HL-60 (cell line): ENCODE data around the gene SUFU.

ENCODE experiments used
- DNase-seq, 2 experiments: peaks; one replicate each; pipeline ENCODE4 v3.0.0-alpha.2; 2010 to 2020; ENCODE audit warnings: low read depth in 1 of 2, low spot score in 1 of 2
- H3K27ac ChIP-seq: fragments of 250-450 bp; sonication (Bioruptor Pico); replicated peaks from 2 replicates; pipeline ENCODE4 v1.5.1; 2020; ENCODE audit warnings: mild to moderate bottlenecking, moderate library complexity
- H3K27me3 ChIP-seq: fragments of 250-450 bp; sonication (Bioruptor Pico); 2 replicates; pipeline ENCODE4 v1.5.1; 2021; ENCODE audit warnings: mild to moderate bottlenecking, moderate library complexity; ENCODE audit not compliant: insufficient read depth, poor library complexity, severe bottlenecking
- H3K4me3 ChIP-seq: replicated peaks from 2 replicates; pipeline ENCODE4 v1.5.1; 2011; ENCODE audit warnings: mild to moderate bottlenecking, control low read depth, low read length; ENCODE audit not compliant: insufficient read depth
- CTCF ChIP-seq: IDR thresholded peaks from one replicate; pipeline ENCODE4 v1.5.1; 2011; ENCODE audit warnings: low read length, control low read depth, inconsistent platforms; ENCODE audit not compliant: insufficient read depth
- GABPA ChIP-seq: IDR thresholded peaks from 2 replicates; pipeline ENCODE4 v1.6.1; 2012; ENCODE audit warnings: low read depth
- POLR2AphosphoS5 ChIP-seq: IDR thresholded peaks from 2 replicates; pipeline ENCODE4 v1.6.1; 2012; ENCODE audit warnings: low read depth
- SPI1 ChIP-seq: IDR thresholded peaks from 2 replicates; pipeline ENCODE4 v1.6.1; 2012; ENCODE audit warnings: low read depth, mild to moderate bottlenecking, borderline replicate concordance
- TF ChIP-seq, protein P1 (sequence below): IDR thresholded peaks from 2 replicates; pipeline ENCODE4 v1.6.1; 2012; ENCODE audit warnings: low read depth; ENCODE audit not compliant: insufficient replicate concordance

Gene SUFU

DNA sequence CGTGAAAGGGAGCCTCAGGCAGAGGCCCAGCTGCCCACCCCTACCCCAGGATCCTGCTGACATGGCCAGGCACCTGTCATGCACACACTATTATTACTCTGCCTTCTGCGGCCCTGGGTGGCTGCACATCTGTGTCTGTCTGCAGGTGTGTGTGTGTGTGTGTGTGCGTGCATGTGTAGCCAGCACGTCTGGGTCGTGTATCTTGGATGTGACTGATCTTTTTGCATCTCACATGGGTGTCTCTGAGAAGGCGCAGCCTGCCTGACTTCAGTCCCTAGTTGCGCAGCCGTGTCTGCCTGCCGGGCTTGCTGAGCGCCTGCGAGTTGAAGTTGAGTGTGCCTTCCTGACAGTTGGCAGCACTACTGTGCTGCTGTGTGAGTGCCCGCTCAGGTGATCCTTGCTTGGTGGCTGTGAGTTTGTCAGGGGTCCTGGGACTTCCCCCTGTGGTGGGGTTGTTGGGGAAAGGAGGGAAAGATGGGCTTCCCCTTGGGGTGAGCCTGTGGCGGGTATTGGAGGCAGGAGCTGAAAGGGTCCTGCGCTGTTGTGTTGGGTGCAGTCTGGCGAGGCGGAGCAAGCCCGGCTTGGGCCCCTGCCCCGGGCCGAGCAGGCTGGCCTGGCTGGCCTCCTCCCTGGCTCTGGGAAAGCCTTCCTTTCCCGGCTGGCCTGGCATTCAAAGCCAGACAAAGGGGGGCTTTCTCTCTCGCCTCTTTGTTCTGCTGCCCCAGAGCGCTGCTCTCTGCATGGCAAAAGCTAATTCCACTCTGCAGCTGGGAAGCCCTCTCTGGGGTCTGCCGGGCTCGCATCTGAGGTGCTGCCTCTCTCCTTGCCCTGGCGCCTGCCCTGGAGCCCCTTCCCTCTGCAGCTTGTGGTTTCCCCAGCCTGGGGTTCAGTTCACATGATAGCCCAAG lies 145.4 kb downstream of the SUFU start:
- no peak overlapping the region for H3K4me3 ChIP-seq
- DNase-seq: no peak
- H3K27ac ChIP-seq: no peak overlapping the region
- no peaks in the 10 kb centered on the region for H3K27me3 ChIP-seq
- TF ChIP-seq CTCF (no peak), GABPA (no peak), SPI1 (no peak), POLR2AphosphoS5 (no peak)
- TF ChIP-seq, protein P1, sequence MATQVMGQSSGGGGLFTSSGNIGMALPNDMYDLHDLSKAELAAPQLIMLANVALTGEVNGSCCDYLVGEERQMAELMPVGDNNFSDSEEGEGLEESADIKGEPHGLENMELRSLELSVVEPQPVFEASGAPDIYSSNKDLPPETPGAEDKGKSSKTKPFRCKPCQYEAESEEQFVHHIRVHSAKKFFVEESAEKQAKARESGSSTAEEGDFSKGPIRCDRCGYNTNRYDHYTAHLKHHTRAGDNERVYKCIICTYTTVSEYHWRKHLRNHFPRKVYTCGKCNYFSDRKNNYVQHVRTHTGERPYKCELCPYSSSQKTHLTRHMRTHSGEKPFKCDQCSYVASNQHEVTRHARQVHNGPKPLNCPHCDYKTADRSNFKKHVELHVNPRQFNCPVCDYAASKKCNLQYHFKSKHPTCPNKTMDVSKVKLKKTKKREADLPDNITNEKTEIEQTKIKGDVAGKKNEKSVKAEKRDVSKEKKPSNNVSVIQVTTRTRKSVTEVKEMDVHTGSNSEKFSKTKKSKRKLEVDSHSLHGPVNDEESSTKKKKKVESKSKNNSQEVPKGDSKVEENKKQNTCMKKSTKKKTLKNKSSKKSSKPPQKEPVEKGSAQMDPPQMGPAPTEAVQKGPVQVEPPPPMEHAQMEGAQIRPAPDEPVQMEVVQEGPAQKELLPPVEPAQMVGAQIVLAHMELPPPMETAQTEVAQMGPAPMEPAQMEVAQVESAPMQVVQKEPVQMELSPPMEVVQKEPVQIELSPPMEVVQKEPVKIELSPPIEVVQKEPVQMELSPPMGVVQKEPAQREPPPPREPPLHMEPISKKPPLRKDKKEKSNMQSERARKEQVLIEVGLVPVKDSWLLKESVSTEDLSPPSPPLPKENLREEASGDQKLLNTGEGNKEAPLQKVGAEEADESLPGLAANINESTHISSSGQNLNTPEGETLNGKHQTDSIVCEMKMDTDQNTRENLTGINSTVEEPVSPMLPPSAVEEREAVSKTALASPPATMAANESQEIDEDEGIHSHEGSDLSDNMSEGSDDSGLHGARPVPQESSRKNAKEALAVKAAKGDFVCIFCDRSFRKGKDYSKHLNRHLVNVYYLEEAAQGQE: no peak

DNA sequence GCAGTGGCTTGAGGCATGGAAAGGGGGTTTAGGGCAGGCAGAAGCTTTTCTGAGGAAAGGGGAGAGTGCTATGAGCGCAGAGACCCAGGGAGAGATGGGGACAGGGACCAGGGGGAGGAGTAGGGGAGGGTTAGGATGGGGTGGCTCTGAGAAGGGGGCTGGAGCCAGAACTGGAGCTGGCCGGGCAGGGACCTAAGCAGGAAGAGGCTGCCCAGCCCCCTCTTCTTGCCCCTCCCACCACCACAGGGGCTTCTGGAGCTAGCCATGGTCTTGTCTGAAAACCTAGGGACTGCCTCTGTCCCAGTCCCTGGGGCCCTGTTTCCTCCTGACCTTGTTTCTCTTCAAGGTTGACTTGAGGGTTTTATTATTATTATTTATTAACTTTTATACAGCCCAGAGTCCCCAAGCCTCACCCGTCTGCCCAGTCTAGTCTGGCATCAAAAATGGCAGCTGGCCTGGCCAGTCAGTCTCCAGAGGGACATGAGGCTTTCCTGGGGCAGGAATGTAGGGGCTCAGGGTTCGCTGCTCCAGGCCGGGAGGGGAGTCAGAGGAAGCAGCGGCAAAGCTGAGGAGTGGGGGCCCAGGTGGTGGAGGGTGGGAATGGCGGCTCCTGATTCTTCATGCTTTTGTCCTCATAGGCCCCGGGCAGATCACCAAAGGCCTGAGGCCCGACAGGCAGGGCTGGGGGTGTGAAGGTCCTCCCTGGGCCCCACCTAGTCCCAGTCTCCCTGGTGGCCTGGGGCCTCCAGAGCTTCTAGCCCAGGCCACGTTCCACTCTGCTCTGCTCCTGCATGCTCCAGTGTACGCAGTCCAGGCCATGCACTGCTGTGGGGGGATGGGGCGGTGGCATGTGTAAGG lies 146.3 kb downstream of the SUFU start:
- DNase-seq: no peak
- TF ChIP-seq SPI1 (no peak), GABPA (no peak)
- H3K4me3 ChIP-seq: no peak overlapping the region
- no peaks in the 10 kb centered on the region for H3K27me3 ChIP-seq
- H3K27ac ChIP-seq: no peak overlapping the region

- Histone ChIP-seq H3K27ac (peak overlapping the region; percentile 35), H3K4me3 (no peak overlapping the region), H3K27me3 (no peaks in the 10 kb centered on the region)
- TF ChIP-seq, protein P1: no peak
- no peak for TF ChIP-seq SPI1
- TF ChIP-seq CTCF: no peak
- TF ChIP-seq GABPA: no peak
- TF ChIP-seq POLR2AphosphoS5: no peak
- no peak for DNase-seq
Observed at GRCh38 chr10:102650655-102651454, 147.1 kb downstream of the SUFU start.
